ENCODE results near the gene CCNE1. TPM values are rescaled to one million over a fixed set of nuclear protein-coding genes. Genes with fewer than 3 reads are reported as not detected.

CCNE1 gene
- total and polyA plus RNA-seq, 2 experiments from 2014 or later, result 19.9 to 24.6 TPM

- Histone ChIP-seq H3K9me3 (ENCODE audit: low read depth) (no peaks in the 10 kb centered on the region), H3K27me3 (no peaks in the 10 kb centered on the region), H3K4me2 (no peak overlapping the region), H3K9me2 (replicated peaks; ENCODE audit: insufficient read depth) (no peaks in the 10 kb centered on the region), H2AFZ (no peak overlapping the region), H3K4me3 (no peak overlapping the region), H3K27ac (no peak overlapping the region), H3K4me1 (ENCODE audit: insufficient read depth) (no peaks in the 10 kb centered on the region), H4K20me1 (ENCODE audit: insufficient read depth, poor library complexity, severe bottlenecking) (no peaks in the 10 kb centered on the region), H3K79me2 (no peaks in the 10 kb centered on the region), H3K36me3 (replicated peaks; ENCODE audit: insufficient read depth, low read depth) (no peaks in the 10 kb centered on the region)
- TF ChIP-seq EZH2 (IDR thresholded peaks at IDR 0.05; ENCODE audit: borderline replicate concordance) (no peak), EZH2phosphoT487 (IDR thresholded peaks at IDR 0.05; ENCODE audit: low read depth, severe bottlenecking, unreplicated experiment) (no peak)
- TF ChIP-seq, protein P1, sequence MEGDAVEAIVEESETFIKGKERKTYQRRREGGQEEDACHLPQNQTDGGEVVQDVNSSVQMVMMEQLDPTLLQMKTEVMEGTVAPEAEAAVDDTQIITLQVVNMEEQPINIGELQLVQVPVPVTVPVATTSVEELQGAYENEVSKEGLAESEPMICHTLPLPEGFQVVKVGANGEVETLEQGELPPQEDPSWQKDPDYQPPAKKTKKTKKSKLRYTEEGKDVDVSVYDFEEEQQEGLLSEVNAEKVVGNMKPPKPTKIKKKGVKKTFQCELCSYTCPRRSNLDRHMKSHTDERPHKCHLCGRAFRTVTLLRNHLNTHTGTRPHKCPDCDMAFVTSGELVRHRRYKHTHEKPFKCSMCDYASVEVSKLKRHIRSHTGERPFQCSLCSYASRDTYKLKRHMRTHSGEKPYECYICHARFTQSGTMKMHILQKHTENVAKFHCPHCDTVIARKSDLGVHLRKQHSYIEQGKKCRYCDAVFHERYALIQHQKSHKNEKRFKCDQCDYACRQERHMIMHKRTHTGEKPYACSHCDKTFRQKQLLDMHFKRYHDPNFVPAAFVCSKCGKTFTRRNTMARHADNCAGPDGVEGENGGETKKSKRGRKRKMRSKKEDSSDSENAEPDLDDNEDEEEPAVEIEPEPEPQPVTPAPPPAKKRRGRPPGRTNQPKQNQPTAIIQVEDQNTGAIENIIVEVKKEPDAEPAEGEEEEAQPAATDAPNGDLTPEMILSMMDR (IDR thresholded peaks at IDR 0.05; ENCODE audit: poor library complexity), result no peak
- DNase-seq (ENCODE audit: low spot score), result no peak
- WGBS (ENCODE audit: low lambda C conversion rate, missing lambda C conversion rate), result 91% methylated on average over 16 of the region's 16 CpGs
These were observed 16.2 kb upstream of the CCNE1 start for GRCh38 chr19:29795461-29796172.

DNA sequence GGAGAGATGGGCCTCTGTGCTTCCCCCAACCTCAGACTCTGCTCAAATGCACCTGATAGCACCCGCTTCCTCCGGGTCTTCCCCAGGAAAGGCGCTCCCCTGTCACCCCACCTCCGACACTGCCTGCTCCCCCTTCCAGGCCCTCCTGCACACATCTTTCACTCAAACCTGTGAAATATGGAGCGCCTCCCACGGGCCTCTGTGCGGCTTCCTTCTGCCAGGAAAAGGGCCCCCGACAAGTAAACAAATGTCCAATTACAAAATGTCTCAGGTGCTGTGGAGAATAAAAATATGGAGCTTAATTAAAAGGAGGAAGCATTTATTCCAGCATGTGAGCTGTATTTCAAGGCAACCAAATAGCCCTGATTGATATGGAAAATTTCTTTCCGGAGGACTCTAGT lies 15.6 kb upstream of the CCNE1 start:
- no peaks in the 10 kb centered on the region for H3K36me3 ChIP-seq (replicated peaks; ENCODE audit: insufficient read depth, low read depth)
- WGBS (ENCODE audit: low lambda C conversion rate, missing lambda C conversion rate), result 74% methylated on average over 9 of the region's 9 CpGs
- H4K20me1 ChIP-seq (ENCODE audit: insufficient read depth, poor library complexity, severe bottlenecking), result no peaks in the 10 kb centered on the region
- no peak overlapping the region for H3K4me2 ChIP-seq
- H3K79me2 ChIP-seq, result no peaks in the 10 kb centered on the region
- TF ChIP-seq, protein P1 (IDR thresholded peaks at IDR 0.05; ENCODE audit: poor library complexity), result no peak
- TF ChIP-seq EZH2phosphoT487 (IDR thresholded peaks at IDR 0.05; ENCODE audit: low read depth, severe bottlenecking, unreplicated experiment), result no peak
- TF ChIP-seq EZH2 (IDR thresholded peaks at IDR 0.05; ENCODE audit: borderline replicate concordance), result no peak
- H3K9me2 ChIP-seq (replicated peaks; ENCODE audit: insufficient read depth), result no peaks in the 10 kb centered on the region
- no peaks in the 10 kb centered on the region for H3K9me3 ChIP-seq (ENCODE audit: low read depth)
- no peak overlapping the region for H3K27ac ChIP-seq
- no peaks in the 10 kb centered on the region for H3K4me1 ChIP-seq (ENCODE audit: insufficient read depth)
- H3K4me3 ChIP-seq, result no peak overlapping the region
- no peaks in the 10 kb centered on the region for H3K27me3 ChIP-seq
- H2AFZ ChIP-seq, result no peak overlapping the region
- DNase-seq (ENCODE audit: low spot score), result no peak

- Histone ChIP-seq H3K9me3 (ENCODE audit: low read depth) (no peaks in the 10 kb centered on the region), H3K4me2 (no peak overlapping the region), H3K36me3 (replicated peaks; ENCODE audit: insufficient read depth, low read depth) (no peaks in the 10 kb centered on the region), H3K27ac (no peak overlapping the region), H3K9me2 (replicated peaks; ENCODE audit: insufficient read depth) (no peaks in the 10 kb centered on the region), H3K79me2 (no peaks in the 10 kb centered on the region), H4K20me1 (ENCODE audit: insufficient read depth, poor library complexity, severe bottlenecking) (no peaks in the 10 kb centered on the region), H3K4me3 (no peak overlapping the region), H3K27me3 (no peaks in the 10 kb centered on the region), H3K4me1 (ENCODE audit: insufficient read depth) (no peaks in the 10 kb centered on the region), H2AFZ (no peak overlapping the region)
- 80% methylated on average over 9 of the region's 9 CpGs for WGBS (ENCODE audit: low lambda C conversion rate, missing lambda C conversion rate)
- TF ChIP-seq EZH2phosphoT487 (IDR thresholded peaks at IDR 0.05; ENCODE audit: low read depth, severe bottlenecking, unreplicated experiment), result no peak
- TF ChIP-seq EZH2 (IDR thresholded peaks at IDR 0.05; ENCODE audit: borderline replicate concordance), result no peak
- TF ChIP-seq, protein P1 (IDR thresholded peaks at IDR 0.05; ENCODE audit: poor library complexity), result no peak
- DNase-seq (ENCODE audit: low spot score), result no peak
These were observed 12.9 kb upstream of the CCNE1 start for GRCh38 chr19:29798774-29799497.
